Calu3 (cell line): ENCODE measurements around the gene TUBB. TPM values are rescaled to one million over a fixed set of nuclear protein-coding genes. Genes with fewer than 3 reads are reported as not detected.

Experiments used
- BruUV-seq: library from RNA; stranded (reverse); fragments of 400-500 nt; replicated peaks from 2 replicates; lab custom pipeline; 2021; lab: Mats Ljungman, UMichigan
- CTCF ChIA-PET: fragments of 300-600 bp; sonication (Branson Sonifier 250); formaldehyde crosslinking; loops from one replicate; lab custom pipeline; 2022; ENCODE audit warnings: antibody characterized with exemption; lab: Charles Lee
- DNase-seq: peaks from one replicate; pipeline ENCODE4 v3.0.0; 2022
- H3K27ac Mint-ChIP-seq: one replicate; pipeline ENCODE4 v1.8.0; 2022; ENCODE audit warnings: mixed read lengths; ENCODE audit not compliant: unreplicated experiment
- H3K27me3 Mint-ChIP-seq: one replicate; pipeline ENCODE4 v1.8.0; 2022; ENCODE audit warnings: mixed read lengths; ENCODE audit not compliant: unreplicated experiment
- H3K36me3 Mint-ChIP-seq: one replicate; pipeline ENCODE4 v1.8.0; 2022; ENCODE audit warnings: mild to moderate bottlenecking, moderate library complexity, mixed read lengths; ENCODE audit not compliant: insufficient read depth, unreplicated experiment
- H3K4me1 Mint-ChIP-seq: one replicate; pipeline ENCODE4 v1.8.0; 2022; ENCODE audit warnings: mild to moderate bottlenecking, low read depth, mixed read lengths; ENCODE audit not compliant: unreplicated experiment
- H3K4me3 Mint-ChIP-seq: one replicate; pipeline ENCODE4 v1.8.0; 2022; ENCODE audit warnings: mild to moderate bottlenecking, low read depth, moderate library complexity, mixed read lengths; ENCODE audit not compliant: unreplicated experiment
- H3K9me3 Mint-ChIP-seq: one replicate; pipeline ENCODE4 v1.8.0; 2022; ENCODE audit warnings: low read depth, mixed read lengths; ENCODE audit not compliant: unreplicated experiment
- intact Hi-C: fragments of 100-400 bp; cut with micrococcal nuclease; formaldehyde crosslinking; loops from one replicate; pipeline ENCODE4 v1.10.0; 2022; ENCODE audit not compliant: unreplicated experiment
- total RNA-seq: library from RNA; stranded (reverse); gene quantifications from 2 replicates; pipeline ENCODE4 v1.2.3, GENCODE V29; 2022
- TF ChIP-seq, protein P1 (sequence below): fragments of 200-600 bp; IDR thresholded peaks from one replicate; pipeline ENCODE4 v1.8.0; 2022; ENCODE audit warnings: antibody characterized with exemption; ENCODE audit not compliant: unreplicated experiment

TUBB gene
- total RNA-seq, 1 experiment from 2014 or later = 1,123 TPM

DNA sequence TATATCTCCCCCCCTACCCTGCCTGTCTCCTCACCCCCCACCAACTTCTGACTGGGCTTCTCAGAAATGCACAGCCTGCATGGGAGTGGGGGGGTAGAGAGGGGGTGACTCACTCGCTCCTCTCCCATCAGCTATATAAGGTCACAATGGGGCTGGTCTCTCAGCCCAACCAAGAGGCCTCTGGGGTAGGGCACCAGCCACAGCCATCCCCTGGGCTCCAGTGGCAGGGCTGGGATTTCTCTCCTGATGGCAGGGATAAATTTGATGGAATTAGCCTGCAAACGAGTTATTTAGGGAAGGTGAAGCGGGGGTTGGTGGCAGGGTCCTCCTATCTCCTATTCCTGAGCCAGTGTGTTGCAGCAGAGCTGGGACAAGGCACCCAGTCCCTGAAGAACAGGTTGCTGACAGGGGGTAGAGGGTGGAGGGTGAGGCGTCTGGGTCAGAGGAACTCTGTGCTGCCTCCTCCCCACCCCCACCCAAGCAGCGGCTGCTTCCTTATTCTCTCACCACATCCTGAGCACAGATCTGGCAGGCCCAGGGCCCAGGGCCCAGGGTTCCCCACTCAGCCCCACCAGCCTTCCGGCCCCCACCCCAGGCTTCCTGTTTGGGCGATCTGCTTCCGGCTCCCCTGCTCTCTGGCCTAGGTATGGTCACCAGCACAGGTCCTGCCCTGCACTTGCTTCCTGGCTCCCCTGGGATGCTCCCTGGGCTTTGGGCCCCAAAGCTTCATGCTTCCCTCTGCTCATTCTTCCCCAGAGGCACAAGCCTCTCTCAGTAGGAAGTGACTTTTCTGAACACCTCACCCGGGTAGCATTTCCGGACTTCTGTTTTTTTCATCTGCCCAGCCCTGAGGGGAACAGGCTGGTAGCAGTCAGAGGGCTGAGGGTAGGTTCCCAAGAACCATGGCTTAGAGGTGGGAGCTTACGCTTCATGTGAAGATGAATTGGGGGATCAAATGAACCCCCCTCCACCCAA lies 37.7 kb upstream of the TUBB start:
- H3K4me3 Mint-ChIP-seq = peak overlapping the region; percentile 41
- DNase-seq = peak; percentile 71

DNA sequence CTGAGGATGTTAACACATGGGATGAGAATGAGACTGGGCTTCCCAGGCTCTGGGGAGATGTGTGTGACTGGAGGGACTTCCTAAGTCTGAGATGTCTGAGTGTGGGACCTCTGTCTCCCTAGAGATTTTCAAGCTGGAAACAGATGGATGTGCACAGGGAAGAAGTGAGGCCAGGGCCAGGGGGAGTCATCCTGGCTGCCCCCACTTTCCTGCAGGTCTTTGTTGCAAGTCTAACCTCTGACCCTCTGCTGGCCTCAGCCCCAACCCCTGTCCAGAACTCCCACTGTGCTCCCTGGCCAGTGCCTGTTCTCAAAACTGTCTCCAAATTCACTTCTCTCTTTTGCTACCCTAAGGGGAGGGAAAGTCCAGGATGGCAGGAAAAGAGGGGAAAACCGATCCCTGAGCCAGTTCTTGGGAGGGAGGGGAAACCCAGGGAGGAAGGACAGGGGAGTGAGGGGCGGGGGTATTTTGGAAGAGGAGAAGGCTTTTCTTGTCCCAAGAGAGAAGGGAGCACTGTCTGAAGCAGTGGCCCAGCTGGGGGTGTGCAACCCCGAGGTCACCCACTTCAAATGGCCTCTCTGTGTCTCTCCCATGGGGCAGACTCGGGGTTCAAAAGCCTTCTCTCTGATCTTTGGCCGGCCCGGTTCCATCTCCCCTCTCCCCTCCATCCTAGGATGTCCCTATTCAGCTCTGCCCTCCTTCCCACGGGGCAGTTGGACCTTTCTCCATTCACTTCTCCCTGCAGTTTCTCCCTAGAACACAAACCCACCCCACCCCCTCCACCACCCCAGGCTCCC lies 36.8 kb upstream of the TUBB start:
- Mint-ChIP-seq H3K36me3 (peaks cover 79% of the 10 kb centered on the region), H3K4me1 (peaks cover 82% of the 10 kb centered on the region), H3K4me3 (peak overlapping the region; percentile 41), H3K27ac (peak overlapping the region; percentile 42), H3K9me3 (no peaks in the 10 kb centered on the region), H3K27me3 (no peaks in the 10 kb centered on the region)
- BruUV-seq = no TSS peak
- CTCF ChIA-PET = interaction anchor here (0.6 kb wide), 1 partner anchor 301 kb away, joined by 4 read pairs; no protein-coding TSS in a partner anchor
- intact Hi-C loops = no loop called here
- TF ChIP-seq, protein P1, sequence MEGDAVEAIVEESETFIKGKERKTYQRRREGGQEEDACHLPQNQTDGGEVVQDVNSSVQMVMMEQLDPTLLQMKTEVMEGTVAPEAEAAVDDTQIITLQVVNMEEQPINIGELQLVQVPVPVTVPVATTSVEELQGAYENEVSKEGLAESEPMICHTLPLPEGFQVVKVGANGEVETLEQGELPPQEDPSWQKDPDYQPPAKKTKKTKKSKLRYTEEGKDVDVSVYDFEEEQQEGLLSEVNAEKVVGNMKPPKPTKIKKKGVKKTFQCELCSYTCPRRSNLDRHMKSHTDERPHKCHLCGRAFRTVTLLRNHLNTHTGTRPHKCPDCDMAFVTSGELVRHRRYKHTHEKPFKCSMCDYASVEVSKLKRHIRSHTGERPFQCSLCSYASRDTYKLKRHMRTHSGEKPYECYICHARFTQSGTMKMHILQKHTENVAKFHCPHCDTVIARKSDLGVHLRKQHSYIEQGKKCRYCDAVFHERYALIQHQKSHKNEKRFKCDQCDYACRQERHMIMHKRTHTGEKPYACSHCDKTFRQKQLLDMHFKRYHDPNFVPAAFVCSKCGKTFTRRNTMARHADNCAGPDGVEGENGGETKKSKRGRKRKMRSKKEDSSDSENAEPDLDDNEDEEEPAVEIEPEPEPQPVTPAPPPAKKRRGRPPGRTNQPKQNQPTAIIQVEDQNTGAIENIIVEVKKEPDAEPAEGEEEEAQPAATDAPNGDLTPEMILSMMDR = no peak
- no peak for DNase-seq

More for the DNA sequence above, 37.7 kb upstream of the TUBB start:
- TF ChIP-seq, protein P1 = no peak
- TSS peak; percentile 68 for BruUV-seq
- Mint-ChIP-seq H3K36me3 (peaks cover 73% of the 10 kb centered on the region), H3K27ac (peak overlapping the region; percentile 42), H3K27me3 (no peaks in the 10 kb centered on the region), H3K4me1 (peaks cover 74% of the 10 kb centered on the region), H3K9me3 (no peaks in the 10 kb centered on the region)
- intact Hi-C loops = no loop called here
- CTCF ChIA-PET = interaction anchor here (0.6 to 1.5 kb wide), 7 partner anchors 8 to 70 kb away, joined by 3 to 11 read pairs (median 4); partner anchors contain the start of genes MDC1 and NRM

DNA sequence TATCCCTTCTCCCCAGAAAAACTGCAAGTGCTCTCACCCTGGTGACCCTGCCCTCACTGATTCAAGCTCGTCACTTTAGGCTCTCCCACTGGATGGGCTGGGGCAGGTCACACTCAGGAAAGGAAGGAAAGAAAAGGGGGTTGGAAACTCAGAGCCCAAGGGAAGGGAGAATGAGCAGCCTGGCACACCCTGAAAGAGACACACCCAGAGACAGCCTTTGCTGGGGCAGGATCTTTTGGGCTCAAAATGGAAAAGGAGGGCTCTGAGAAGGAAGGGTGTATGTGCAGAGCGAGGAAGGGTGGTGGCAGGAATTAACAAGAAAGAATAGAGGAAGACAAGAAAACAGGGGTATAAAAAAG lies 36.2 kb upstream of the TUBB start:
- CTCF ChIA-PET = interaction anchor here (0.6 kb wide), 1 partner anchor 301 kb away, joined by 4 read pairs; no protein-coding TSS in a partner anchor
- no TSS peak for BruUV-seq
- intact Hi-C loops = no loop called here
- Mint-ChIP-seq H3K27ac (peak overlapping the region; percentile 4), H3K4me1 (peaks cover 84% of the 10 kb centered on the region), H3K27me3 (no peaks in the 10 kb centered on the region), H3K4me3 (peak overlapping the region; percentile 41), H3K36me3 (peaks cover 77% of the 10 kb centered on the region), H3K9me3 (no peaks in the 10 kb centered on the region)
- TF ChIP-seq, protein P1 = no peak
- DNase-seq = no peak
